ENCODE results near the gene B4GALT2. TPM values are rescaled to one million over a fixed set of nuclear protein-coding genes. Genes with fewer than 3 reads are reported as not detected.
A peak's percentile ranks its signal among the peaks of the same experiment; 100 is the strongest.

Gene B4GALT2
- total RNA-seq, 6 experiments from 2014 or later: 87.8 to 107 (median 98.8) TPM

DNA sequence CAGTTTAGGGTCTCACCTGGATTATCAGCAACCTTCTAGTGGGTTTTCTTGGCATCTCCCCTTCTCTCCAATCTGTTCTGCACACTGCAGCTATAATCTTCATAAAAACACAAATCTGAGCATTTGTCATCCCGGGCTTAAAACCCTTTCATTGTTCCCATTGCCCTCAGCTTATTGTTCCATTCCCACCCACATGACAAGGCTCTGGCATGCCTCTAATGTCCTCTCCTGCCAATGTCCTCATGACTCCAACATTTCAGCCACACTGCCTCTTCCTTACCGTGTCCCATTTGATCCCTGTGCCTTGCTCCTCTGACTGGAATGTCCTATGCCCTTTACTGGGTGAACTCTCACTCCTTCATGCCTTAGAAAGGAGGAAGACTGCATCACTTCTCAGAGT is 16.7 kb upstream of the B4GALT2 start:
- Mint-ChIP-seq H3K9me3 (no peaks in the 10 kb centered on the region), H3K27me3 (ENCODE audit: insufficient read depth) (no peaks in the 10 kb centered on the region), H3K4me1 (ENCODE audit: low read depth) (no peaks in the 10 kb centered on the region), H3K4me3 (no peak overlapping the region), H3K36me3 (ENCODE audit: low read depth) (peaks cover 23% of the 10 kb centered on the region; the same call in 1 of the 2 replicates), H3K27ac (no peak overlapping the region)
- DNase-seq: no peak
- TF ChIP-seq, protein P1, sequence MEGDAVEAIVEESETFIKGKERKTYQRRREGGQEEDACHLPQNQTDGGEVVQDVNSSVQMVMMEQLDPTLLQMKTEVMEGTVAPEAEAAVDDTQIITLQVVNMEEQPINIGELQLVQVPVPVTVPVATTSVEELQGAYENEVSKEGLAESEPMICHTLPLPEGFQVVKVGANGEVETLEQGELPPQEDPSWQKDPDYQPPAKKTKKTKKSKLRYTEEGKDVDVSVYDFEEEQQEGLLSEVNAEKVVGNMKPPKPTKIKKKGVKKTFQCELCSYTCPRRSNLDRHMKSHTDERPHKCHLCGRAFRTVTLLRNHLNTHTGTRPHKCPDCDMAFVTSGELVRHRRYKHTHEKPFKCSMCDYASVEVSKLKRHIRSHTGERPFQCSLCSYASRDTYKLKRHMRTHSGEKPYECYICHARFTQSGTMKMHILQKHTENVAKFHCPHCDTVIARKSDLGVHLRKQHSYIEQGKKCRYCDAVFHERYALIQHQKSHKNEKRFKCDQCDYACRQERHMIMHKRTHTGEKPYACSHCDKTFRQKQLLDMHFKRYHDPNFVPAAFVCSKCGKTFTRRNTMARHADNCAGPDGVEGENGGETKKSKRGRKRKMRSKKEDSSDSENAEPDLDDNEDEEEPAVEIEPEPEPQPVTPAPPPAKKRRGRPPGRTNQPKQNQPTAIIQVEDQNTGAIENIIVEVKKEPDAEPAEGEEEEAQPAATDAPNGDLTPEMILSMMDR (IDR thresholded peaks at IDR 0.05): no peak

DNA sequence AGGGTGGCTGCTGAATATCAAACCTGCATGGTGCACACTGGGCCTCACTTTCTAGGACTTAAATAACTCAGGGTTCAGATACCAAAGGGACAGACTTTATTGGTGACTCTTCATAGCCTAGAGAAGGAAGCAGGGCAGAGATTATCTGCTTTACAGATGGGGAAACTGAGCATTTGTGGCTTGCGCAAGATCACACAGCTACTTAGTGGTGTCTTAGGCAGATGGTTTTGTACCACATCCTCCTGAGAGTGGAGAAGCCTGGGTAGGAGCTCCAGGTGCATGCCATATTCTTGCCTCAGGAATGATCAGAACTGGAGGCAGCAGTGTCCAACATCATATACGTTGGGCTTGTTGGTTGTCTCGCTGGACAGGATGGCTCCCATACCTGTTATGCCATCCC is 16.0 kb upstream of the B4GALT2 start:
- no peak for DNase-seq
- Mint-ChIP-seq H3K27ac (no peak overlapping the region), H3K27me3 (ENCODE audit: insufficient read depth) (no peaks in the 10 kb centered on the region), H3K4me3 (no peak overlapping the region), H3K4me1 (ENCODE audit: low read depth) (no peaks in the 10 kb centered on the region), H3K9me3 (no peaks in the 10 kb centered on the region), H3K36me3 (ENCODE audit: low read depth) (peaks cover 28% of the 10 kb centered on the region)
- TF ChIP-seq, protein P1 (IDR thresholded peaks at IDR 0.05): no peak

DNA sequence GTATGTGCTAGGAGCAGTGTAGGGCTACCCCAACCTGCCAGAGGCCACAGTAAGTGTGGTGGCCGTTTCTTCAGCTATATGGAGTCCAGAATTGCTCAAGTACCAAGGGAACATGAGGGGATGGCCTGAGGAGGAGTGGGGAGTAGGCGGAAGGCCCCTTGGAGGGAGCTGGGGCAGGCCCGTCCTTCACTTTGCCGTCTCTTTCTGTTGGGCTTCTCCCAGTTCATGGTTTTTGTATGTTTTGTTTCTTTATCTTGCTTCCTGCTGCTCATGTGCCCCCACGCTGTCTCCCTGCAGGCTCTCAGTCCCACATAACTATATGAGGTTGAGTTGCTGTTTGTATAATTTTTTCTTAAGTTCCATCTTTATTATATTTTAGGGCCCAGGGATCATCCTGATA is 15.1 kb upstream of the B4GALT2 start:
- no peak overlapping the region for H3K27ac Mint-ChIP-seq
- no peaks in the 10 kb centered on the region for H3K9me3 Mint-ChIP-seq
- TF ChIP-seq, protein P1 (IDR thresholded peaks at IDR 0.05): no peak
- no peak overlapping the region for H3K4me3 Mint-ChIP-seq
- peaks cover 33% of the 10 kb centered on the region for H3K36me3 Mint-ChIP-seq (ENCODE audit: low read depth)
- no peaks in the 10 kb centered on the region for H3K4me1 Mint-ChIP-seq (ENCODE audit: low read depth)
- no peaks in the 10 kb centered on the region for H3K27me3 Mint-ChIP-seq (ENCODE audit: insufficient read depth)
- DNase-seq: no peak

DNA sequence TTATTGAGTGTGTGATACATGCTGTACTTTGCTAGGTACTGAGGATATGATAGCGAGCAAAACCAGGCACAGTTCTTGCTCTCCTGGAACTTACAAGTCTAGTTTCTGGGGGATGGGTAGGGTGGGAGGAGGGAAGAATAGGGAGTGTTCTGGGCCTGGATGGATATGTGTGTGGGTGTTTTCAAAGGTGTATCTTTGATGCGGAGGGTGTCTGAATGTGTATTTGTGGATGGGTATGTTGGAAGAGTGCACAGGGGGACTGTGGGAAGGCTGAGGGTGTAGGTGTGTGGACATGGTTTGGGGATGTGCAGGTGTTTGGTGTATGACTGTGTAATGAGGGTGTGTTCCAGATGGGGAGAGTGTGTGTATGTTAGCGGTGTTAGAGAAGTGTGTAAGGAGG is 13.7 kb upstream of the B4GALT2 start:
- no peaks in the 10 kb centered on the region for H3K4me1 Mint-ChIP-seq (ENCODE audit: low read depth)
- H3K4me3 Mint-ChIP-seq: no peak overlapping the region
- no peak for DNase-seq
- no peaks in the 10 kb centered on the region for H3K9me3 Mint-ChIP-seq
- TF ChIP-seq, protein P1 (IDR thresholded peaks at IDR 0.05): no peak
- H3K27ac Mint-ChIP-seq: no peak overlapping the region
- H3K27me3 Mint-ChIP-seq (ENCODE audit: insufficient read depth): no peaks in the 10 kb centered on the region
- peaks cover 30% of the 10 kb centered on the region for H3K36me3 Mint-ChIP-seq (ENCODE audit: low read depth)

DNA sequence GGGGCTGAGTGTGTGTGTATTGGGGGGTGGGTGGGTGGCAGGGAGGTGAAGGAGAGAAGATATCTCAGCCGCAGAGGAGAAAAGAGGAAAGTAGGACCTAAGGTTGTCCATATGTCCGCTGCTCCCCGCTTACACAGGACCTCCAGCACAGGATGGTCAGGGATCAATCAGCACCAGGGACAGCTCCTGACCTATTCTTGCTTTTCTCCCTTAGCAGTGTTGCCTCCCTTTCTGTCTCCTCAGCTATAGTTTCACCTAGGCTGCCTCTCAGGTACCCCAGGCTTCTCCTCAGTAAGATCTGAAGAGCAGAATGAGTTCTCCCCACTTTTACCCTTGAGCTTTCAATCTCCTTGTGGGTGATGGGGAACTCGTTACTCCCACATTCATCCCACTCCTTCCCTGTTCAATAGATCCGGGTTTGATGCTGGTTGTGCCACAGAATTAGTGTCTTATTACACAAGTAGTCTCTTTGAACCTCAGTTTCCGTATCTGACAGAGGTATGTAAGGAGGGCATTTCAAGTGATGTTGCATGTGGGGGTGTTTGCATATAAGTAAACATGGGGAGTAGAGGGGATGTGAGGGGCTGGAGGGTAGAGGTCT is 10.6 kb upstream of the B4GALT2 start:
- Mint-ChIP-seq H3K4me3 (no peak overlapping the region), H3K27me3 (ENCODE audit: insufficient read depth) (no peaks in the 10 kb centered on the region), H3K27ac (no peak overlapping the region), H3K9me3 (no peaks in the 10 kb centered on the region), H3K4me1 (ENCODE audit: low read depth) (peaks cover 9% of the 10 kb centered on the region), H3K36me3 (ENCODE audit: low read depth) (peaks cover 20% of the 10 kb centered on the region)
- no peak for DNase-seq
- TF ChIP-seq, protein P1 (IDR thresholded peaks at IDR 0.05): no peak

DNA sequence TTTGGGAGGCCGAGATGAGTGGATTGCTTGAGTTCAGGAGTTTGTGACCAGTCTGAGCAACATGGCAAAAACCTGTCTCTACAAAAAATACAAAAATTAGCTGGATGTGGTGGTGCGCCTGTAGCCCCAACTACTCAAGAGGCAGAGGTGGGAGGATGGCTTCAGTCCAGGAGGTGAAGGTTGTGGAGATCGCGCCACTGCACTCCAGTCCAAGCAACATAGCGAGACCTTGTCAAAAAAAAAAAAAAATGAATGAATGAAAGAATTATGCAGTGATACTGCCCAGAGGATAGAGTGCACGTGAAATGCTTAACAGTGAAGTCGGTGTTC is 9.6 kb upstream of the B4GALT2 start:
- Mint-ChIP-seq H3K4me1 (ENCODE audit: low read depth) (peaks cover 19% of the 10 kb centered on the region), H3K27ac (no peak overlapping the region), H3K9me3 (no peaks in the 10 kb centered on the region), H3K4me3 (peak overlapping the region; percentile 99), H3K36me3 (ENCODE audit: low read depth) (peaks cover 20% of the 10 kb centered on the region), H3K27me3 (ENCODE audit: insufficient read depth) (no peaks in the 10 kb centered on the region)
- TF ChIP-seq, protein P1 (IDR thresholded peaks at IDR 0.05): no peak; the same call in 1 of the 2 replicates
- no peak for DNase-seq

All from HFFc6 (cell line).